Heart left ventricle (tissue), 16 donors: ENCODE measurements around the gene SIGLEC12. TPM values are rescaled to one million over a fixed set of nuclear protein-coding genes. Genes with fewer than 3 reads are reported as not detected.

Experiments used
- ATAC-seq, 4 donors: fragments of 200-7000 bp; cut with Tn5 transposase; one replicate each; pipeline ENCODE4 v1.9.1; 2020 to 2022; ENCODE audit warnings: moderate library complexity in 4 of 4, mild to moderate bottlenecking in 3 of 4, moderate number of reproducible peaks in 1 of 4
- DNase-seq, 5 donors: peaks; one replicate each; pipeline ENCODE4 v3.0.0-alpha.2; 2020
- H3K27ac ChIP-seq, 12 donors: fragments of 200-600 bp; sonication (generic) in 4 of 12; one replicate each; pipeline versions ENCODE4 v1.5.0 to v1.8.0; 2016 to 2022; ENCODE audit warnings: mild to moderate bottlenecking in 2 of 12
- H3K27me3 ChIP-seq, 9 donors: fragments of 200-600 bp; sonication (generic) in 2 of 9; one replicate each; pipeline versions ENCODE4 v1.5.1 to v1.8.0; 2016 to 2022; ENCODE audit warnings: mild to moderate bottlenecking in 3 of 9
- H3K36me3 ChIP-seq, 9 donors: fragments of 200-600 bp; sonication (generic) in 2 of 9; one replicate each; pipeline versions ENCODE4 v1.5.0 to v1.8.0; 2018 to 2022; ENCODE audit warnings: mild to moderate bottlenecking in 2 of 9
- H3K4me1 ChIP-seq, 12 donors: fragments of 200-600 bp; sonication (generic) in 4 of 12; one replicate each; pipeline versions ENCODE4 v1.5.0 to v1.8.0; 2016 to 2022; ENCODE audit warnings: mild to moderate bottlenecking in 3 of 12
- H3K4me3 ChIP-seq, 12 donors: fragments of 200-600 bp; sonication (generic) in 4 of 12; one replicate each; pipeline versions ENCODE4 v1.5.0 to v1.8.0; 2017 to 2022; ENCODE audit warnings: mild to moderate bottlenecking in 9 of 12, moderate library complexity in 4 of 12
- H3K9me3 ChIP-seq, 12 donors: fragments of 200-600 bp; sonication (generic) in 4 of 12; one replicate each; pipeline versions ENCODE4 v1.5.0 to v1.8.0; 2016 to 2022; ENCODE audit warnings: mild to moderate bottlenecking in 1 of 12
- POLR2A ChIP-seq, 2 donors: fragments of 450-650 bp; IDR thresholded peaks; one replicate each; pipeline ENCODE4 v1.6.1; 2017; ENCODE audit warnings: antibody characterized with exemption in 2 of 2, mild to moderate bottlenecking in 2 of 2, moderate library complexity in 2 of 2
- WGBS, 4 donors: extraction: QIAGEN DNeasy Blood & Tissue Kit in 2 of 4; methylation state at CpG; one replicate each; pipeline versions ENCODE4 v1.1.5 to v1.1.7; 2013 to 2018; 5-methylcytosine and 5-hydroxymethylcytosine counted together
- intact Hi-C, 10 donors: fragments of 100-400 bp; cut with DNase I; formaldehyde crosslinking; loops; one replicate each; pipeline versions ENCODE4 v1.11.1 to v1.14.2; 2022
- polyA plus RNA-seq, 2 donors: library from polyadenylated mRNA; stranded (reverse); fragments of 200-250 nt; gene quantifications; one replicate each; pipeline ENCODE4 v1.2.3, GENCODE V29; 2013
- total RNA-seq, 9 donors: library from RNA; depleted of rRNA in 2 of 9; stranded (reverse); fragments of >200 nt in 2 of 9; fragmentation: NEBNext Ultra II Directional in 3 of 9; extraction: Animal tissue kit (Norgen Biotek cat#: 25700) in 3 of 9; gene quantifications; one replicate each; pipeline versions ENCODE4 v1.1.0 to v1.2.4, GENCODE V29; 2016 to 2023
- TF ChIP-seq, protein P1 (sequence below), 12 donors: fragments of 200-600 bp; sonication (generic) in 4 of 12; IDR thresholded peaks; one replicate each; pipeline versions ENCODE4 v1.5.0 to v1.8.0; 2018 to 2022; ENCODE audit warnings: antibody characterized with exemption in 12 of 12, mild to moderate bottlenecking in 5 of 12
- donor health status: ischemic (EF 13 %, LVEDD 7.1; RV severe dilation, severe dysfunction).
- donor health status: healthy with polysubstance abuse.
- donor health status: DM: no; HTN: yes; CAD: no.
- donor health status: DM: no; HTN: no; CAD: no.
- donor health status: ischemic (EF 25% LVEDD 6.9; RV normal size, moderate dysfunction).
- donor health status: ischemic (EF 25% LVEDD 5.7; RV mildly dilated, moderate dysfunction).
- donor health status: healthy.
- donor health status: DM: yes; HTN: yes; CAD: no.
- donor health status: ischemic (EF 35%, LVEDD 5.7; RV mildly dilated, moderate dysfunction).
- donor health status: nonischemic (EF 11% LVEDD 7.7; RV severe dilation, severe dysfunction).
- donor health status: DM: yes; HTN: yes; CAD: no.
- donor health status: PGD.
- donor health status: ischemic (EF 29% LVEDD 5.4; RV normal size, mild dysfunction).
- donor health status: nonischemic (EF 23%, LVEDD 6.1; RV moderate dilation, normal function).

SIGLEC12 gene
- total and polyA plus RNA-seq, 11 donors: 0.15 to 0.43 (median 0.21) TPM; not detected in 6

DNA sequence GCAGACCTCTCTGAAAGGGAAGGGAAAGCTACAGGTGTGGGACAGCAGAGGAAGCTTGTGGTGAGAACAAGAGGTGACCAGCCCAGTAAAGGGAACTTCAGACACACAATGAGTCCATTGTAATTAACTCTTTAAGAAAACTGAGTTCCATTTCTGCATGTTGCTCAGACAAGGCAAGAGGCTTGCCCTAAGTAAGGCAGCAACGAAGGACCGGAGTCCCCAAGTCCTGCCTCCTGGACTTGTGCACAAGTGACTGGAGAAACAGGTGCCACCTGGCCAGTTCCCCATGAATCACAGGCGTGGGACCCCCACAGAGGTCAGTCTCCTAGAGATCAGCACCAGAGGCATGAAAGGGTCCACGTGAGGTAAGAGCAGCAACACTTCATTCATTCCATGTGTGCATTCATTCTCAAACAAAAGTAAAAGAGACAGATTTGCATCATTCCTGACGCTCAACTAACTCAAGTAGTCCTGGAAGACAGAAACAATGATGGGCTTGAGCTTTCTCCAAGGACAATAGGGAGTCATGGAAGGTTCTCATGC lies 44.6 kb upstream of the SIGLEC12 start:
- H3K27me3 ChIP-seq: peaks cover 0 to 63% (median 8%) of the 10 kb centered on the region in 9 donors
- H3K4me3 ChIP-seq: no peak overlapping the region
- TF ChIP-seq POLR2A (IDR thresholded peaks at IDR 0.05): no peak
- TF ChIP-seq, protein P1, sequence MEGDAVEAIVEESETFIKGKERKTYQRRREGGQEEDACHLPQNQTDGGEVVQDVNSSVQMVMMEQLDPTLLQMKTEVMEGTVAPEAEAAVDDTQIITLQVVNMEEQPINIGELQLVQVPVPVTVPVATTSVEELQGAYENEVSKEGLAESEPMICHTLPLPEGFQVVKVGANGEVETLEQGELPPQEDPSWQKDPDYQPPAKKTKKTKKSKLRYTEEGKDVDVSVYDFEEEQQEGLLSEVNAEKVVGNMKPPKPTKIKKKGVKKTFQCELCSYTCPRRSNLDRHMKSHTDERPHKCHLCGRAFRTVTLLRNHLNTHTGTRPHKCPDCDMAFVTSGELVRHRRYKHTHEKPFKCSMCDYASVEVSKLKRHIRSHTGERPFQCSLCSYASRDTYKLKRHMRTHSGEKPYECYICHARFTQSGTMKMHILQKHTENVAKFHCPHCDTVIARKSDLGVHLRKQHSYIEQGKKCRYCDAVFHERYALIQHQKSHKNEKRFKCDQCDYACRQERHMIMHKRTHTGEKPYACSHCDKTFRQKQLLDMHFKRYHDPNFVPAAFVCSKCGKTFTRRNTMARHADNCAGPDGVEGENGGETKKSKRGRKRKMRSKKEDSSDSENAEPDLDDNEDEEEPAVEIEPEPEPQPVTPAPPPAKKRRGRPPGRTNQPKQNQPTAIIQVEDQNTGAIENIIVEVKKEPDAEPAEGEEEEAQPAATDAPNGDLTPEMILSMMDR (IDR thresholded peaks at IDR 0.05): no peak
- DNase-seq (no peak), ATAC-seq (no peak)
- no peaks in the 10 kb centered on the region for H3K9me3 ChIP-seq
- 57 to 65% (median 60%) methylated on average over 5 of the region's 5 CpGs for WGBS, 4 donors
- H3K27ac ChIP-seq: no peak overlapping the region
- intact Hi-C loops: no loop called here
- H3K36me3 ChIP-seq: no peaks in the 10 kb centered on the region
- H3K4me1 ChIP-seq: peaks cover 0 to 6% (median 0%) of the 10 kb centered on the region in 12 donors

GRCh38 chr19:51544038-51544437 lies 42.4 kb upstream of the SIGLEC12 start:
- DNase-seq: no peak
- WGBS, 4 donors: 74 to 81% (median 80%) methylated on average over 6 of the region's 6 CpGs
- Histone ChIP-seq H3K27me3 (peaks cover 0 to 58% (median 3%) of the 10 kb centered on the region in 9 donors), H3K4me3 (no peak overlapping the region), H3K4me1 (peaks cover 0 to 6% (median 0%) of the 10 kb centered on the region in 12 donors), H3K9me3 (no peaks in the 10 kb centered on the region), H3K36me3 (no peaks in the 10 kb centered on the region), H3K27ac (no peak overlapping the region)
- TF ChIP-seq, protein P1 (IDR thresholded peaks at IDR 0.05): no peak
- TF ChIP-seq POLR2A (IDR thresholded peaks at IDR 0.05): no peak
- ATAC-seq: no peak
- intact Hi-C loops: no loop called here

DNA sequence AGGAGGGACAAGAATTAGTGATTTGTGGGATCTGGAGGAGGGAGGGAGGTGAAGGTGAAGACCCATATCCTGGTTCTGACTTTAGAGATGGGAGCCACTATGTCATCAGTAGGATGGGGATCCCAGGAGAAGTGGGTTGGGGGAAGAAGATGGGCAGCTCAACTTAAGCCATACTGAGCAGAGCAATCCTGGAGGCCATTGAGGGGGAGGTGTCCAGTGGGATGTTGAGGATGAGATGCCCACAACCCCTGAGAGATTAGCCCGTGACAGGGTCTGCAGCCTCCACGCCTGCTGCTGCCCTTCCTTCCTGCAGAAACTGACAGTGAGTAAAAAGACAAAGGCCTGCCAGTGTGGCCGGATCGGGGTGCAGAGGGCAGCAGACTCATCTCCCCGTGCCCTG lies 41.1 kb upstream of the SIGLEC12 start:
- H3K4me3 ChIP-seq: no peak overlapping the region
- peaks cover 0 to 6% (median 0%) of the 10 kb centered on the region in 12 donors for H3K4me1 ChIP-seq
- WGBS, 4 donors: 44 to 71% (median 59%) methylated on average over 5 of the region's 5 CpGs
- no peak overlapping the region for H3K27ac ChIP-seq
- intact Hi-C loops: no loop called here
- no peaks in the 10 kb centered on the region for H3K36me3 ChIP-seq
- H3K9me3 ChIP-seq: no peaks in the 10 kb centered on the region
- ATAC-seq (no peak), DNase-seq (no peak)
- peaks cover 0 to 67% (median 9%) of the 10 kb centered on the region in 9 donors for H3K27me3 ChIP-seq
- TF ChIP-seq, protein P1 (IDR thresholded peaks at IDR 0.05): no peak
- no peak for TF ChIP-seq POLR2A (IDR thresholded peaks at IDR 0.05)

- no peaks in the 10 kb centered on the region for H3K36me3 ChIP-seq
Observed at GRCh38 chr19:51541458-51542357, 40.1 kb upstream of the SIGLEC12 start.

More at GRCh38 chr19:51541458-51542357, 40.1 kb upstream of the SIGLEC12 start:
- Histone ChIP-seq H3K9me3 (no peaks in the 10 kb centered on the region), H3K4me3 (no peak overlapping the region), H3K4me1 (peaks cover 0 to 6% (median 0%) of the 10 kb centered on the region in 12 donors), H3K27me3 (peaks cover 0 to 64% (median 11%) of the 10 kb centered on the region in 9 donors), H3K27ac (no peak overlapping the region)
- ATAC-seq (peak in 1 of 4 donors; percentile 15), DNase-seq (no peak)
- intact Hi-C loops: no loop called here
- WGBS, 4 donors: 48 to 58% (median 56%) methylated on average over 10 of the region's 10 CpGs
- TF ChIP-seq, protein P1 (IDR thresholded peaks at IDR 0.05): no peak
- no peak for TF ChIP-seq POLR2A (IDR thresholded peaks at IDR 0.05)
